GM12878 (cell line): Measurements from ENCODE around the gene CNGB1. TPM values are rescaled to one million over a fixed set of nuclear protein-coding genes. Genes with fewer than 3 reads are reported as not detected.

ENCODE experiments used
- ATAC-seq: fragments of 200-7000 bp; cut with Tn5 transposase; 3 replicates; pipeline ENCODE4 v1.9.1; 2020; ENCODE audit warnings: mild to moderate bottlenecking, moderate library complexity
- BruUV-seq: library from RNA; stranded (reverse); fragments of 400-500 nt; replicated peaks from 2 replicates; lab custom pipeline; 2021; lab: Mats Ljungman, UMichigan
- CTCF ChIA-PET: fragments of 300-600 bp; sonication (Branson Sonifier 250); formaldehyde crosslinking; extraction: SDS; loops from one replicate; lab custom pipeline; 2021; ENCODE audit warnings: inconsistent platforms; lab: Yijun Ruan, JAX
- POLR2A ChIA-PET: fragments of 350-600 bp; formaldehyde crosslinking; extraction: SDS; loops from one replicate; lab custom pipeline; 2021; ENCODE audit warnings: inconsistent platforms; lab: Charles Lee
- RAD21 ChIA-PET: fragments of 300-600 bp; sonication (Branson Sonifier 250); formaldehyde crosslinking; loops from one replicate; lab custom pipeline; 2023; ENCODE audit warnings: antibody characterized with exemption; ENCODE audit not compliant: unreplicated experiment; lab: Charles Lee
- SMC1A ChIA-PET: fragments of 300-600 bp; sonication (Branson Sonifier 250); formaldehyde crosslinking; loops from one replicate; lab custom pipeline; 2023; ENCODE audit not compliant: unreplicated experiment, uncharacterized antibody; lab: Charles Lee
- DNase-seq: peaks from one replicate; pipeline ENCODE4 v3.0.0-alpha.2; 2011; ENCODE audit warnings: low read depth, low spot score
- FAIRE-seq: peaks from 3 replicates; lab custom pipeline; 2011; peaks lifted over from hg19 to GRCh38; lab: Jason Lieb, UNC
- H2AFZ ChIP-seq: 2 replicates; pipeline ENCODE4 v1.6.0; 2011; ENCODE audit warnings: low read depth, low read length, control low read depth; ENCODE audit not compliant: control insufficient read depth
- H3K27ac ChIP-seq: 2 replicates; pipeline ENCODE4 v1.5.1; 2011; ENCODE audit warnings: control low read depth; ENCODE audit not compliant: control insufficient read depth, insufficient read depth
- H3K27me3 ChIP-seq, 2 experiments: replicated peaks in 1 of 2; 2 replicates each; pipeline versions ENCODE4 v1.6.0 to v1.6.1; 2011; ENCODE audit warnings: low read length in 1 of 2; ENCODE audit not compliant: control insufficient read depth in 2 of 2, insufficient read depth in 2 of 2
- H3K36me3 ChIP-seq, 2 experiments: 2 replicates each; pipeline ENCODE4 v1.5.1; 2011; ENCODE audit warnings: low read length in 1 of 2; ENCODE audit not compliant: control insufficient read depth in 2 of 2, insufficient read depth in 2 of 2
- H3K4me1 ChIP-seq: 2 replicates; pipeline ENCODE4 v1.6.1; 2011; ENCODE audit warnings: mild to moderate bottlenecking, low read length, moderate library complexity, mixed read lengths; ENCODE audit not compliant: control insufficient read depth, insufficient read depth
- H3K4me2 ChIP-seq: 2 replicates; pipeline ENCODE4 v1.6.0; 2011; ENCODE audit warnings: control low read depth; ENCODE audit not compliant: control insufficient read depth, insufficient read depth
- H3K4me3 ChIP-seq: fragments of 200-600 bp; sonication (generic); 2 replicates; pipeline ENCODE4 v1.5.1; 2016
- H3K79me2 ChIP-seq: 2 replicates; pipeline ENCODE4 v1.6.0; 2011; ENCODE audit warnings: low read length; ENCODE audit not compliant: control insufficient read depth, insufficient read depth
- H3K9ac ChIP-seq: 2 replicates; pipeline ENCODE4 v1.8.0; 2011; ENCODE audit warnings: low read length, control low read depth, mixed read lengths; ENCODE audit not compliant: control insufficient read depth, insufficient read depth
- H3K9me3 ChIP-seq: replicated peaks from 3 replicates; pipeline ENCODE4 v1.5.1; 2011; ENCODE audit warnings: mild to moderate bottlenecking, low read length; ENCODE audit not compliant: control insufficient read depth, insufficient read depth
- H4K20me1 ChIP-seq: 2 replicates; pipeline ENCODE4 v1.6.0; 2011; ENCODE audit not compliant: control insufficient read depth, insufficient read depth
- CREM ChIP-seq: IDR thresholded peaks from 2 replicates; pipeline ENCODE4 v1.6.1; 2014; ENCODE audit warnings: antibody characterized with exemption, low read depth
- DPF2 ChIP-seq: fragments of 450-650 bp; IDR thresholded peaks from 2 replicates; pipeline ENCODE4 v1.6.1; 2017; ENCODE audit warnings: mild to moderate bottlenecking
- E2F4 ChIP-seq: IDR thresholded peaks from 2 replicates; pipeline ENCODE4 v1.6.1; 2012; ENCODE audit warnings: low read depth, low read length, improper control_type of control experiment
- E4F1 ChIP-seq: fragments of 450-650 bp; IDR thresholded peaks from 2 replicates; pipeline ENCODE4 v1.6.1; 2018; ENCODE audit warnings: borderline replicate concordance, mild to moderate bottlenecking; ENCODE audit not compliant: partially characterized antibody
- IKZF1 ChIP-seq: fragments of 450-650 bp; conservative IDR thresholded peaks from 2 replicates; pipeline ENCODE4 v1.6.1; 2017; ENCODE audit warnings: antibody characterized with exemption, mild to moderate bottlenecking
- PBX3 ChIP-seq: IDR thresholded peaks from 2 replicates; pipeline ENCODE4 v1.6.1; 2011; ENCODE audit warnings: mild to moderate bottlenecking, low read depth, low read length, moderate library complexity; ENCODE audit not compliant: insufficient replicate concordance
- RELA ChIP-seq: fragments of 450-650 bp; IDR thresholded peaks from 2 replicates; pipeline ENCODE4 v1.8.0; 2014; ENCODE audit warnings: borderline replicate concordance; ENCODE audit not compliant: partially characterized antibody
- RUNX3 ChIP-seq: IDR thresholded peaks from 2 replicates; pipeline ENCODE4 v1.6.1; 2012; ENCODE audit warnings: low read length, inconsistent platforms
- SREBF1 ChIP-seq: IDR thresholded peaks from 2 replicates; pipeline ENCODE4 v1.6.1; 2012; ENCODE audit warnings: mild to moderate bottlenecking, low read length
- TAF1 ChIP-seq: IDR thresholded peaks from 2 replicates; pipeline ENCODE4 v1.6.1; 2011; ENCODE audit warnings: mild to moderate bottlenecking, low read depth, low read length, borderline replicate concordance
- USF2 ChIP-seq: IDR thresholded peaks from 2 replicates; pipeline ENCODE4 v1.6.1; 2011; ENCODE audit warnings: low read depth, low read length, improper control_type of control experiment, borderline replicate concordance
- WGBS: methylation state at CpG from one replicate; pipeline ENCODE4 v1.1.6; 2016; ENCODE audit warnings: low lambda C conversion rate; ENCODE audit not compliant: insufficient replicate concordance, insufficient coverage; ENCODE audit errors: missing lambda C conversion rate; 5-methylcytosine and 5-hydroxymethylcytosine counted together
- in situ Hi-C: fragments of 300-500 bp; cut with MboI; formaldehyde crosslinking; loops from 9 replicates; pipeline ENCODE4 v1.14.3; 2018; ENCODE audit warnings: mixed read lengths
- intact Hi-C: fragments of 100-400 bp; cut with micrococcal nuclease; formaldehyde crosslinking; loops from one replicate; pipeline ENCODE4 v1.14.2; 2022; ENCODE audit not compliant: unreplicated experiment
- polyA plus RNA-seq, 11 experiments: library from polyadenylated mRNA; depleted of rRNA in 4 of 11; unstranded in 6 of 11; stranded (reverse) in 5 of 11; fragments of >200 nt; fragmentation: Nextera tagmentation in 4 of 11; fragmentation: Illumina TruSeq in 1 of 11; extraction: Ambion mirVana in 4 of 11; extraction: Trizol in 1 of 11; gene quantifications; 1 replicate in 1 of 11; 2 replicates in 10 of 11; pipeline versions ENCODE4 v1.2.1 to v1.2.3, GENCODE V29; 2011 to 2016; ENCODE audit warnings: inconsistent platforms in 2 of 11, missing spikeins in 2 of 11, low read depth in 1 of 11
- total RNA-seq, 4 experiments: library from RNA; depleted of rRNA in 3 of 4; stranded (reverse); fragments of >200 nt in 3 of 4; fragmentation: Illumina TruSeq in 1 of 4; extraction: Trizol in 1 of 4; gene quantifications; 2 replicates each; pipeline versions ENCODE4 v1.2.1 to v1.2.3, GENCODE V29; 2013 to 2021
- TF ChIP-seq, protein P1 (sequence below): fragments of 450-650 bp; formaldehyde crosslinking; IDR thresholded peaks from 2 replicates; pipeline ENCODE4 v1.4.0; 2020; ENCODE audit warnings: mild to moderate bottlenecking, moderate library complexity

The CNGB1 gene
- total and polyA plus RNA-seq, 10 of the 15 experiments (the other 5 are each of a cell fraction or from before 2014, with no cell fraction given), result 0.03 TPM; not detected in 9

DNA sequence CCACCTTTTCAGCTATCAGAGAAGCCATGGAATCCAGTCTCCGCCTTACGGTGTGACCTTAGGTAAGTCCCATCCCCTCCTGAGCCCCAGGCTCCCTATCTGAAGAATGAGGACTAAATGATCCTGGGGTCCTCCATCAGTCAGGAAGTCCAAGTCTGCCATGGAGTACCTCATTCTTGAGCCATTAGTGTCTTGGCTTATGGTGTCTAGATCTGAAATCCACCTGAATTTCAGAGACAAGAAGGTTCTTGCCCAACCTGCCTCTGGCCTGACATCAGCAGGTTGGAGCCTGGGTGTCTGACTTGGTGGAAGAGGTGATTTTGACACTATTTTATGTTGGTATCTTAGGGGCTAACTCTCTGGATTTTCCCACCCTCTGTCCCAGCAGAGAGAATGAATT, 47.1 kb downstream of the CNGB1 start:
- TF ChIP-seq RELA (no peak), RUNX3 (no peak), USF2 (no peak), CREM (no peak), E2F4 (no peak), DPF2 (no peak), SREBF1 (no peak), PBX3 (no peak), IKZF1 (no peak), E4F1 (no peak), TAF1 (no peak)
- TF ChIP-seq, protein P1, sequence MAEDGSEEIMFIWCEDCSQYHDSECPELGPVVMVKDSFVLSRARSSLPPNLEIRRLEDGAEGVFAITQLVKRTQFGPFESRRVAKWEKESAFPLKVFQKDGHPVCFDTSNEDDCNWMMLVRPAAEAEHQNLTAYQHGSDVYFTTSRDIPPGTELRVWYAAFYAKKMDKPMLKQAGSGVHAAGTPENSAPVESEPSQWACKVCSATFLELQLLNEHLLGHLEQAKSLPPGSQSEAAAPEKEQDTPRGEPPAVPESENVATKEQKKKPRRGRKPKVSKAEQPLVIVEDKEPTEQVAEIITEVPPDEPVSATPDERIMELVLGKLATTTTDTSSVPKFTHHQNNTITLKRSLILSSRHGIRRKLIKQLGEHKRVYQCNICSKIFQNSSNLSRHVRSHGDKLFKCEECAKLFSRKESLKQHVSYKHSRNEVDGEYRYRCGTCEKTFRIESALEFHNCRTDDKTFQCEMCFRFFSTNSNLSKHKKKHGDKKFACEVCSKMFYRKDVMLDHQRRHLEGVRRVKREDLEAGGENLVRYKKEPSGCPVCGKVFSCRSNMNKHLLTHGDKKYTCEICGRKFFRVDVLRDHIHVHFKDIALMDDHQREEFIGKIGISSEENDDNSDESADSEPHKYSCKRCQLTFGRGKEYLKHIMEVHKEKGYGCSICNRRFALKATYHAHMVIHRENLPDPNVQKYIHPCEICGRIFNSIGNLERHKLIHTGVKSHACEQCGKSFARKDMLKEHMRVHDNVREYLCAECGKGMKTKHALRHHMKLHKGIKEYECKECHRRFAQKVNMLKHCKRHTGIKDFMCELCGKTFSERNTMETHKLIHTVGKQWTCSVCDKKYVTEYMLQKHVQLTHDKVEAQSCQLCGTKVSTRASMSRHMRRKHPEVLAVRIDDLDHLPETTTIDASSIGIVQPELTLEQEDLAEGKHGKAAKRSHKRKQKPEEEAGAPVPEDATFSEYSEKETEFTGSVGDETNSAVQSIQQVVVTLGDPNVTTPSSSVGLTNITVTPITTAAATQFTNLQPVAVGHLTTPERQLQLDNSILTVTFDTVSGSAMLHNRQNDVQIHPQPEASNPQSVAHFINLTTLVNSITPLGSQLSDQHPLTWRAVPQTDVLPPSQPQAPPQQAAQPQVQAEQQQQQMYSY (CRISPR knock-in tag), result no peak
- BruUV-seq, result no TSS peak
- ChIA-PET RAD21 (no interaction called here), SMC1A (no interaction called here), CTCF (no interaction called here), POLR2A (no interaction called here)
- no peak overlapping the region for H2AFZ ChIP-seq
- no peak overlapping the region for H3K4me2 ChIP-seq
- H3K4me1 ChIP-seq, result no peaks in the 10 kb centered on the region
- H3K27me3 ChIP-seq, result peaks cover 0 to 1% of the 10 kb centered on the region in 2 experiments; a peak in 2 of 4 replicates
- H3K4me3 ChIP-seq, result no peak overlapping the region
- no peak for ATAC-seq
- WGBS, result 100% methylated on average over 2 of the region's 2 CpGs
- H3K9ac ChIP-seq, result no peak overlapping the region
- intact Hi-C loops, result no loop called here
- DNase-seq, result no peak
- in situ Hi-C loops, result no loop called here
- H4K20me1 ChIP-seq, result no peaks in the 10 kb centered on the region; the same call in 1 of the 2 replicates
- no peak overlapping the region for H3K27ac ChIP-seq
- no peak for FAIRE-seq
- H3K9me3 ChIP-seq, result no peaks in the 10 kb centered on the region
- H3K36me3 ChIP-seq, result no peaks in the 10 kb centered on the region
- no peaks in the 10 kb centered on the region for H3K79me2 ChIP-seq
